NOMO-1 treated with dmso at 0.1 percent for 144 hours (cell line): ENCODE data around the gene MROH2A.

Experiments used
- DNase-seq: peaks from one replicate; lab custom pipeline; 2025; ENCODE audit not compliant: unreplicated experiment; lab: John Stamatoyannopoulos, UW

Gene MROH2A

GRCh38 chr2:233800208-233800607 is 22.1 kb downstream of the MROH2A start:
- no peak for DNase-seq

- DNase-seq: no peak
Measured at GRCh38 chr2:233801357-233802131, 23.4 kb downstream of the MROH2A start.

GRCh38 chr2:233802132-233802815 is 24.1 kb downstream of the MROH2A start:
- no peak for DNase-seq

- DNase-seq: no peak
Measured at GRCh38 chr2:233803292-233803911, 25.3 kb downstream of the MROH2A start.

GRCh38 chr2:233803994-233804393 is 25.9 kb downstream of the MROH2A start:
- DNase-seq: no peak

GRCh38 chr2:233807215-233807865 is 29.2 kb downstream of the MROH2A start:
- DNase-seq: no peak

GRCh38 chr2:233807966-233808935 is 30.1 kb downstream of the MROH2A start:
- no peak for DNase-seq

- DNase-seq: no peak
Measured at GRCh38 chr2:233810385-233810784, 32.3 kb downstream of the MROH2A start.

- DNase-seq: no peak
Measured at GRCh38 chr2:233811087-233811486, 33.0 kb downstream of the MROH2A start.

GRCh38 chr2:233811732-233812131 is 33.6 kb downstream of the MROH2A start:
- no peak for DNase-seq

- no peak for DNase-seq
Measured at GRCh38 chr2:233813236-233814055, 35.3 kb downstream of the MROH2A start.

- no peak for DNase-seq
Measured at GRCh38 chr2:233814056-233814835, 36.1 kb downstream of the MROH2A start.

- DNase-seq: no peak
Measured at GRCh38 chr2:233815861-233816260, 37.7 kb downstream of the MROH2A start.

- no peak for DNase-seq
Measured at GRCh38 chr2:233816334-233816733, 38.2 kb downstream of the MROH2A start.

GRCh38 chr2:233816771-233817170 is 38.6 kb downstream of the MROH2A start:
- DNase-seq: no peak

GRCh38 chr2:233817361-233817911 is 39.3 kb downstream of the MROH2A start:
- no peak for DNase-seq

- DNase-seq: no peak
Measured at GRCh38 chr2:233817995-233818638, 40.0 kb downstream of the MROH2A start.
